A549 (cell line): ENCODE measurements around the gene AUTS2. TPM values are rescaled to one million over a fixed set of nuclear protein-coding genes. Genes with fewer than 3 reads are reported as not detected.

Experiments used
- ATAC-seq, 2 experiments: fragments of 200-7000 bp in 1 of 2; fragments of >200 bp in 1 of 2; cut with Nextera tagmentation in 1 of 2; cut with Tn5 transposase in 1 of 2; 3 replicates each; pipeline versions ENCODE4 v1.8.0 to v1.9.1; 2018 to 2020; ENCODE audit warnings: mild to moderate bottlenecking in 1 of 2, moderate library complexity in 1 of 2
- CTCF ChIA-PET: fragments of 300-600 bp; sonication (Branson Sonifier 250); formaldehyde crosslinking; extraction: SDS; loops from one replicate; lab custom pipeline; 2021; ENCODE audit warnings: antibody characterized with exemption, inconsistent platforms; lab: Yijun Ruan, JAX
- POLR2A ChIA-PET: fragments of 350-600 bp; formaldehyde crosslinking; extraction: SDS; loops from one replicate; lab custom pipeline; 2021; ENCODE audit warnings: antibody characterized with exemption, inconsistent platforms; lab: Yijun Ruan, JAX
- DNase-seq, 2 experiments: peaks; one replicate each; pipeline versions ENCODE4 v3.0.0 to v3.0.0-alpha.2; 2011 to 2016; ENCODE audit warnings: low read depth in 1 of 2, low spot score in 1 of 2
- FAIRE-seq: peaks from 2 replicates; lab custom pipeline; 2011; peaks lifted over from hg19 to GRCh38; lab: Jason Lieb, UNC
- H3K27ac ChIP-seq, 2 experiments: fragments of >200 bp; sonication (Bioruptor Twin); formaldehyde crosslinking; 3 replicates each; pipeline ENCODE4 v1.5.1; 2016 to 2017
- H3K4me1 ChIP-seq: fragments of >200 bp; sonication (Bioruptor Twin); formaldehyde crosslinking; 3 replicates; pipeline ENCODE4 v1.6.1; 2016
- H3K4me2 ChIP-seq: fragments of >200 bp; sonication (Bioruptor Twin); formaldehyde crosslinking; 3 replicates; pipeline ENCODE4 v1.6.1; 2016
- H3K4me3 ChIP-seq: fragments of >200 bp; sonication (Bioruptor Twin); formaldehyde crosslinking; 3 replicates; pipeline ENCODE4 v1.5.1; 2016
- H3K9me3 ChIP-seq: fragments of >200 bp; sonication (Bioruptor Twin); formaldehyde crosslinking; 3 replicates; pipeline ENCODE4 v1.6.1; 2016
- BCL3 ChIP-seq: fragments of >200 bp; sonication (Bioruptor Twin); formaldehyde crosslinking; IDR thresholded peaks from 3 replicates; pipeline ENCODE4 v1.6.1; 2016
- BHLHE40 ChIP-seq: IDR thresholded peaks from 2 replicates; pipeline ENCODE4 v1.6.1; 2012; ENCODE audit warnings: low read depth, low read length, inconsistent platforms
- CBX2 ChIP-seq: fragments of 200-600 bp; sonication (generic); IDR thresholded peaks from 2 replicates; pipeline ENCODE4 v1.6.1; 2016; ENCODE audit warnings: low read depth, mild to moderate bottlenecking, borderline replicate concordance
- CBX8 ChIP-seq: fragments of 200-600 bp; sonication (generic); IDR thresholded peaks from 2 replicates; pipeline ENCODE4 v1.6.1; 2016
- CEBPB ChIP-seq, 2 experiments: fragments of >200 bp in 1 of 2; sonication (Bioruptor Twin) in 1 of 2; formaldehyde crosslinking in 1 of 2; IDR thresholded peaks; 2 replicates each; pipeline ENCODE4 v1.6.1; 2012 to 2016
- CHD2 ChIP-seq: fragments of 150-350 bp; IDR thresholded peaks from 2 replicates; pipeline ENCODE4 v1.6.1; 2014; ENCODE audit warnings: low read length; ENCODE audit not compliant: partially characterized antibody
- CHD4 ChIP-seq: fragments of 200-600 bp; sonication (generic); IDR thresholded peaks from 2 replicates; pipeline ENCODE4 v1.6.1; 2016; ENCODE audit warnings: antibody characterized with exemption, mild to moderate bottlenecking, borderline replicate concordance
- E2F6 ChIP-seq: IDR thresholded peaks from 2 replicates; pipeline ENCODE4 v1.6.1; 2012; ENCODE audit warnings: low read depth, borderline replicate concordance
- EHMT2 ChIP-seq: fragments of 200-600 bp; sonication (generic); IDR thresholded peaks from 2 replicates; pipeline ENCODE4 v1.6.1; 2016; ENCODE audit warnings: antibody characterized with exemption, low read depth, mild to moderate bottlenecking, moderate library complexity
- FOSB ChIP-seq: fragments of 250-450 bp; sonication (Bioruptor Pico); IDR thresholded peaks from 2 replicates; pipeline ENCODE4 v1.5.0; 2020; ENCODE audit warnings: mild to moderate bottlenecking, moderate library complexity
- HES2 ChIP-seq: fragments of >200 bp; sonication (Bioruptor Twin); formaldehyde crosslinking; IDR thresholded peaks from 2 replicates; pipeline ENCODE4 v1.6.1; 2016
- JUN ChIP-seq, 2 experiments: fragments of >200 bp; sonication (Bioruptor Twin); formaldehyde crosslinking; IDR thresholded peaks; 2 replicates in 1 of 2; 3 replicates in 1 of 2; pipeline ENCODE4 v1.6.1; 2016 to 2017
- JUNB ChIP-seq: fragments of >200 bp; sonication (Bioruptor Twin); formaldehyde crosslinking; IDR thresholded peaks from 2 replicates; pipeline ENCODE4 v1.6.1; 2016
- MYC ChIP-seq: IDR thresholded peaks from 2 replicates; pipeline ENCODE4 v1.6.1; 2012; ENCODE audit warnings: mild to moderate bottlenecking, inconsistent platforms, low read length, improper control_type of control experiment, borderline replicate concordance
- NFE2L2 ChIP-seq: fragments of 150-350 bp; conservative IDR thresholded peaks from 2 replicates; pipeline ENCODE4 v1.6.1; 2014; ENCODE audit warnings: low read length
- NR3C1 ChIP-seq: fragments of >200 bp; sonication (Bioruptor Twin); formaldehyde crosslinking; IDR thresholded peaks from 3 replicates; pipeline ENCODE4 v1.6.1; 2017
- PBX3 ChIP-seq: IDR thresholded peaks from 2 replicates; pipeline ENCODE4 v1.6.1; 2012
- PHF8 ChIP-seq: fragments of 200-600 bp; sonication (generic); IDR thresholded peaks from 2 replicates; pipeline ENCODE4 v1.6.1; 2016; ENCODE audit warnings: low read depth, mild to moderate bottlenecking, antibody characterized with exemption, moderate library complexity, borderline replicate concordance
- RAD21 ChIP-seq, 2 experiments: fragments of >200 bp in 1 of 2; sonication (Bioruptor Twin) in 1 of 2; formaldehyde crosslinking in 1 of 2; IDR thresholded peaks in 1 of 2; conservative IDR thresholded peaks in 1 of 2; 2 replicates in 1 of 2; 3 replicates in 1 of 2; pipeline ENCODE4 v1.6.1; 2012 to 2018; ENCODE audit warnings: inconsistent platforms in 1 of 2
- RCOR1 ChIP-seq: fragments of 150-350 bp; IDR thresholded peaks from 2 replicates; pipeline ENCODE4 v1.6.1; 2014; ENCODE audit warnings: antibody characterized with exemption, low read length, low read depth
- REST ChIP-seq: fragments of 200-600 bp; sonication (generic); IDR thresholded peaks from 2 replicates; pipeline ENCODE4 v1.6.1; 2016; ENCODE audit warnings: antibody characterized with exemption, mild to moderate bottlenecking, moderate library complexity
- RFX5 ChIP-seq: fragments of 450-650 bp; IDR thresholded peaks from 2 replicates; pipeline ENCODE4 v1.7.1; 2014; ENCODE audit warnings: antibody characterized with exemption, mild to moderate bottlenecking, moderate library complexity
- RNF2 ChIP-seq: fragments of 200-600 bp; sonication (generic); IDR thresholded peaks from 2 replicates; pipeline ENCODE4 v1.6.1; 2016; ENCODE audit warnings: low read depth, mild to moderate bottlenecking, antibody characterized with exemption, moderate library complexity, borderline replicate concordance
- TP53 ChIP-seq: fragments of 250-450 bp; sonication (Bioruptor Pico); IDR thresholded peaks from 2 replicates; pipeline ENCODE4 v1.5.0; 2021; ENCODE audit warnings: mild to moderate bottlenecking, moderate library complexity
- WGBS: methylation state at CpG from one replicate; pipeline ENCODE4 v1.1.6; 2017; ENCODE audit errors: missing lambda C conversion rate; 5-methylcytosine and 5-hydroxymethylcytosine counted together
- polyA plus RNA-seq, 4 experiments: library from polyadenylated mRNA; depleted of rRNA in 3 of 4; stranded (reverse); fragments of >200 nt; fragmentation: RNase III in 1 of 4; extraction: RNeasy Plus Mini Kit Qiagen cat#74134 plus additional on column Dnase treatment in 1 of 4; gene quantifications; 2 replicates in 3 of 4; 3 replicates in 1 of 4; pipeline ENCODE4 v1.2.3, GENCODE V29; 2011 to 2017
- TF ChIP-seq, protein P1 (sequence below): fragments of 450-650 bp; IDR thresholded peaks from 2 replicates; pipeline ENCODE4 v1.6.1; 2014; ENCODE audit warnings: antibody characterized with exemption

AUTS2 gene
- polyA plus RNA-seq, 2 of the 4 experiments (the other 2 are of a cell fraction) = 1.6 to 3.6 TPM

- DNase-seq = no peak
- Histone ChIP-seq H3K4me2 (no peak overlapping the region), H3K9me3 (no peaks in the 10 kb centered on the region), H3K4me3 (no peak overlapping the region), H3K27ac (no peak overlapping the region), H3K4me1 (peaks cover 5% of the 10 kb centered on the region; the same call in 1 of the 3 replicates)
- ChIA-PET CTCF (interaction anchor here (1.3 kb wide), 1 partner anchor 10 kb away, joined by 3 read pairs; no protein-coding TSS in a partner anchor), POLR2A (no interaction called here)
- WGBS = 37% methylated on average over 3 of the region's 3 CpGs
- no peak for FAIRE-seq
- no peak for TF ChIP-seq NFE2L2
- TF ChIP-seq MYC = no peak
- no peak for TF ChIP-seq REST
- no peak for TF ChIP-seq CEBPB (IDR thresholded peaks at IDR 0.05)
- TF ChIP-seq BHLHE40 = no peak
- TF ChIP-seq CHD2 = no peak
- no peak for TF ChIP-seq FOSB (CRISPR knock-in tag)
- no peak for ATAC-seq
Measured at GRCh38 chr7:69816501-69816900, 218.2 kb downstream of the AUTS2 start.

DNA sequence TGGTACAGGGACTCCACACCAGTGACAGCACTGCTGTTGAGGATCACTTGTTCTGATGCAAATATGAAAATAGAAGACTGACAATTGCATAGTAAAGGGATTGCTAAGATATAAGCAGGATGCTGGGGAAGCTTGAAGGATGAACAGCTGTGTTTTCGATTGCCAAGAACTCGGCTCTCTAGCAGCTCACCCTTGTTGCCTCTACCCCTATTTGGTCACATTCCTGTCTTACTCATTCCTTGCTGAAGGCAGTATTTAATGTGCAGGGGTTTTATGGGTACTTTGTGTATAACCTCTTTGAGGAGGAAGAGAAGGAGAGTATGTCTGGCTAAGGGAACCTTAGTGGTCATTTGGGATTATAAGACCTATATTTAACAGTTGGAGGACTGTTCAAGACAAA lies 218.8 kb downstream of the AUTS2 start:
- no peak for ATAC-seq
- CTCF ChIA-PET = interaction anchor here (0.6 to 1.3 kb wide), 2 partner anchors 10 to 35 kb away, joined by 3 read pairs; no protein-coding TSS in a partner anchor
- peaks cover 5% of the 10 kb centered on the region; the same call in 1 of the 3 replicates for H3K4me1 ChIP-seq
- no peak overlapping the region for H3K27ac ChIP-seq
- POLR2A ChIA-PET = no interaction called here
- no peaks in the 10 kb centered on the region for H3K9me3 ChIP-seq
- no peak overlapping the region for H3K4me2 ChIP-seq
- WGBS = 25% methylated on average over 2 of the region's 2 CpGs
- no peak for DNase-seq
- no peak for FAIRE-seq
- no peak for TF ChIP-seq E2F6
- no peak for TF ChIP-seq JUNB
- TF ChIP-seq FOSB (CRISPR knock-in tag) = no peak
- no peak for TF ChIP-seq NR3C1
- TF ChIP-seq TP53 = no peak
- TF ChIP-seq PBX3 = no peak
- TF ChIP-seq EHMT2 = no peak
- TF ChIP-seq RCOR1 = no peak
- no peak for TF ChIP-seq RFX5
- TF ChIP-seq, protein P1, sequence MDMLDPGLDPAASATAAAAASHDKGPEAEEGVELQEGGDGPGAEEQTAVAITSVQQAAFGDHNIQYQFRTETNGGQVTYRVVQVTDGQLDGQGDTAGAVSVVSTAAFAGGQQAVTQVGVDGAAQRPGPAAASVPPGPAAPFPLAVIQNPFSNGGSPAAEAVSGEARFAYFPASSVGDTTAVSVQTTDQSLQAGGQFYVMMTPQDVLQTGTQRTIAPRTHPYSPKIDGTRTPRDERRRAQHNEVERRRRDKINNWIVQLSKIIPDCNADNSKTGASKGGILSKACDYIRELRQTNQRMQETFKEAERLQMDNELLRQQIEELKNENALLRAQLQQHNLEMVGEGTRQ = no peak
- no peak for TF ChIP-seq RAD21 (conservative IDR thresholded peaks at IDR 0.05 in 1 of 2, IDR thresholded peaks at IDR 0.05 in 1 of 2)
- TF ChIP-seq CHD4 = no peak
- no peak for TF ChIP-seq CBX2
- TF ChIP-seq JUN (IDR thresholded peaks at IDR 0.05) = no peak
- TF ChIP-seq BCL3 = no peak
- no peak for TF ChIP-seq RNF2
- TF ChIP-seq BHLHE40 = no peak
- no peak for TF ChIP-seq HES2
- TF ChIP-seq PHF8 = no peak
- TF ChIP-seq CBX8 = no peak
- no peak overlapping the region for H3K4me3 ChIP-seq
